OCI-LY7 (cell line): ENCODE data around the gene OPCML. TPM values are rescaled to one million over a fixed set of nuclear protein-coding genes. Genes with fewer than 3 reads are reported as not detected.

Experiments used
- BruUV-seq: library from RNA; stranded (reverse); fragments of 400-500 nt; replicated peaks from 2 replicates; lab custom pipeline; 2021; lab: Mats Ljungman, UMichigan
- CTCF ChIA-PET: fragments of 300-600 bp; sonication (Branson Sonifier 250); formaldehyde crosslinking; loops from one replicate; lab custom pipeline; 2022; ENCODE audit warnings: antibody characterized with exemption; ENCODE audit not compliant: unreplicated experiment; lab: Charles Lee
- POLR2A ChIA-PET: fragments of 300-600 bp; sonication (Branson Sonifier 250); formaldehyde crosslinking; loops from one replicate; lab custom pipeline; 2022; ENCODE audit warnings: antibody characterized with exemption; lab: Charles Lee
- DNase-seq: peaks from one replicate; pipeline ENCODE4 v3.0.0-alpha.2; 2015; ENCODE audit warnings: low spot score
- H2AFZ ChIP-seq: fragments of 200-600 bp; sonication (generic), shearing (Covaris generic); 2 replicates; pipeline ENCODE4 v1.6.1; 2014; ENCODE audit warnings: mild to moderate bottlenecking, antibody characterized with exemption, low read length, moderate library complexity
- H3K27ac ChIP-seq: fragments of 200-600 bp; sonication (generic); 2 replicates; pipeline ENCODE4 v1.5.1; 2014; ENCODE audit warnings: mixed run types, low read depth, mild to moderate bottlenecking, moderate library complexity, low read length, inconsistent platforms; ENCODE audit not compliant: poor library complexity, severe bottlenecking
- H3K36me3 ChIP-seq: fragments of 200-600 bp; sonication (generic); 2 replicates; pipeline ENCODE4 v1.6.1; 2014; ENCODE audit warnings: mild to moderate bottlenecking, antibody characterized with exemption, low read length, moderate library complexity, mixed read lengths; ENCODE audit not compliant: insufficient read depth
- H3K4me1 ChIP-seq: fragments of 200-600 bp; sonication (generic); 2 replicates; pipeline ENCODE4 v1.5.1; 2014; ENCODE audit warnings: mild to moderate bottlenecking, low read length; ENCODE audit not compliant: insufficient read depth, poor library complexity, severe bottlenecking
- H3K4me2 ChIP-seq: fragments of 200-600 bp; sonication (generic); 2 replicates; pipeline ENCODE4 v1.6.1; 2014; ENCODE audit warnings: mild to moderate bottlenecking, low read length
- H3K4me3 ChIP-seq: fragments of 200-600 bp; sonication (generic); 2 replicates; pipeline ENCODE4 v1.5.1; 2014; ENCODE audit warnings: mild to moderate bottlenecking, low read depth, low read length; ENCODE audit not compliant: poor library complexity, severe bottlenecking
- H3K79me2 ChIP-seq: fragments of 200-600 bp; sonication (generic); 2 replicates; pipeline ENCODE4 v1.6.1; 2016; ENCODE audit warnings: low read depth, mild to moderate bottlenecking, low read length, moderate library complexity, mixed read lengths; ENCODE audit not compliant: insufficient read depth
- H3K9me2 ChIP-seq: fragments of 200-600 bp; sonication (generic); 2 replicates; pipeline ENCODE4 v1.6.1; 2016; ENCODE audit warnings: mild to moderate bottlenecking, low read length, mixed read lengths; ENCODE audit not compliant: insufficient read depth
- H3K9me3 ChIP-seq: fragments of 200-600 bp; sonication (generic); 2 replicates; pipeline ENCODE4 v1.6.1; 2014; ENCODE audit warnings: mild to moderate bottlenecking, mixed run types, low read length, mixed read lengths
- H4K20me1 ChIP-seq: fragments of 200-600 bp; sonication (generic); 2 replicates; pipeline ENCODE4 v1.6.1; 2014; ENCODE audit warnings: mild to moderate bottlenecking, antibody characterized with exemption, low read length, moderate library complexity, mixed read lengths; ENCODE audit not compliant: insufficient read depth
- EZH2phosphoT487 ChIP-seq: fragments of 200-600 bp; sonication (generic); IDR thresholded peaks from 2 replicates; pipeline ENCODE4 v1.6.1; 2018; ENCODE audit warnings: low read depth, borderline replicate concordance, mild to moderate bottlenecking, mixed run types, antibody characterized with exemption, low read length, moderate library complexity, mixed read lengths
- intact Hi-C: fragments of 100-400 bp; cut with micrococcal nuclease; formaldehyde crosslinking; loops from one replicate; pipeline ENCODE4 v1.10.0; 2022; ENCODE audit not compliant: unreplicated experiment
- total RNA-seq, 2 experiments: library from RNA; depleted of rRNA in 1 of 2; stranded (reverse); fragments of >200 nt in 1 of 2; shearing (Covaris generic) in 1 of 2; gene quantifications; 2 replicates each; pipeline ENCODE4 v1.2.3, GENCODE V29; 2014 to 2022
- TF ChIP-seq, protein P1 (sequence below): fragments of 200-600 bp; sonication (generic); conservative IDR thresholded peaks from 2 replicates; pipeline ENCODE4 v1.5.1; 2014; ENCODE audit warnings: mild to moderate bottlenecking, antibody characterized with exemption, low read length, moderate library complexity, mixed read lengths

OPCML gene
- total RNA-seq, 2 experiments from 2014 or later = not detected

DNA sequence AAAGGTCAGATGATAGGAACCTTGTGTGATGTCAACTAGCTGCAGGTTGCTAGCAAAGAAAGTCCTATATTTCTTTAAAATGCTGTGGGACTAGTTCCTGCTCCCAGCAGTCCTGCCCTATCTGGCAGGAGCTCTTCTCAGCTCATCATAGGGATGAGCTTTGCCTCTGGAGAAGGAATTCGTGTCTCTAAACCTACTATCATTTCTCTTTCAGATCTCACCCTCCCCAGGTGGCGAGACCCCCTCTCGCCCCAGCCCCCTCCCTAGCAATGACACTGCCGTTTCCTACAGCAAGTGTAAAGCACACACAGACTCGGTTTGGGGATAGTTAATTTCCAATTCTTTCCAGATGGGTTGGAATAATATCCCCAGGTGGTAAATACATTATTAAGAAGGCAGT is 533.3 kb downstream of the OPCML start:
- TF ChIP-seq EZH2phosphoT487 = no peak
- TF ChIP-seq, protein P1, sequence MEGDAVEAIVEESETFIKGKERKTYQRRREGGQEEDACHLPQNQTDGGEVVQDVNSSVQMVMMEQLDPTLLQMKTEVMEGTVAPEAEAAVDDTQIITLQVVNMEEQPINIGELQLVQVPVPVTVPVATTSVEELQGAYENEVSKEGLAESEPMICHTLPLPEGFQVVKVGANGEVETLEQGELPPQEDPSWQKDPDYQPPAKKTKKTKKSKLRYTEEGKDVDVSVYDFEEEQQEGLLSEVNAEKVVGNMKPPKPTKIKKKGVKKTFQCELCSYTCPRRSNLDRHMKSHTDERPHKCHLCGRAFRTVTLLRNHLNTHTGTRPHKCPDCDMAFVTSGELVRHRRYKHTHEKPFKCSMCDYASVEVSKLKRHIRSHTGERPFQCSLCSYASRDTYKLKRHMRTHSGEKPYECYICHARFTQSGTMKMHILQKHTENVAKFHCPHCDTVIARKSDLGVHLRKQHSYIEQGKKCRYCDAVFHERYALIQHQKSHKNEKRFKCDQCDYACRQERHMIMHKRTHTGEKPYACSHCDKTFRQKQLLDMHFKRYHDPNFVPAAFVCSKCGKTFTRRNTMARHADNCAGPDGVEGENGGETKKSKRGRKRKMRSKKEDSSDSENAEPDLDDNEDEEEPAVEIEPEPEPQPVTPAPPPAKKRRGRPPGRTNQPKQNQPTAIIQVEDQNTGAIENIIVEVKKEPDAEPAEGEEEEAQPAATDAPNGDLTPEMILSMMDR = no peak
- H3K27ac ChIP-seq = no peak overlapping the region
- H3K9me2 ChIP-seq = no peaks in the 10 kb centered on the region
- H4K20me1 ChIP-seq = no peaks in the 10 kb centered on the region
- H2AFZ ChIP-seq = no peak overlapping the region
- no peaks in the 10 kb centered on the region for H3K9me3 ChIP-seq
- intact Hi-C loops = no loop called here
- H3K79me2 ChIP-seq = no peaks in the 10 kb centered on the region
- DNase-seq = no peak
- no peaks in the 10 kb centered on the region for H3K36me3 ChIP-seq
- CTCF ChIA-PET = interaction anchor here (0.5 kb wide), 1 partner anchor 8 kb away, joined by 3 read pairs; no protein-coding TSS in a partner anchor
- BruUV-seq = no TSS peak
- POLR2A ChIA-PET = no interaction called here
- no peak overlapping the region for H3K4me2 ChIP-seq
- H3K4me1 ChIP-seq = no peaks in the 10 kb centered on the region
- no peak overlapping the region for H3K4me3 ChIP-seq

DNA sequence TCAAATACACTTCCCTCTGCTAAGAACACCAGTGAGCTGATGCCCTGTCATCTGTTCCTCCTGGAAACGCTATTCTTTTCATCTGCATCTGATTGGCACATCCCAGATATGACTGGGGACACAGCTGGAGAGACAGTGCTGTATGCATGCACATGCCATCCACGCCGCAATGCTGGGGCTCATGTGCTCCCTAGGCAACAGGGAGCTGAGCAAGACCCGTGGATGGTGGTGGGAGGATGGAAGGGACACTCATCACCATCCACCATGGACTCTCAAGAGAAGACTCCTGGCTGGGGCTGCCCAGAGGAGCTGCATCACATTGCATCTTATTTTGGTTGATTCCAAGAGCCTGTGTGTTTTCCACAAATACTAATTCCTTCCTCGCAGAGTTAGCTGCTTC is 534.9 kb downstream of the OPCML start:
- H3K9me3 ChIP-seq = no peaks in the 10 kb centered on the region
- ChIA-PET CTCF (no interaction called here), POLR2A (no interaction called here)
- no peak overlapping the region for H3K4me3 ChIP-seq
- TF ChIP-seq EZH2phosphoT487 = no peak
- TF ChIP-seq, protein P1 = no peak
- H3K27ac ChIP-seq = no peak overlapping the region
- no peak overlapping the region for H3K4me2 ChIP-seq
- BruUV-seq = no TSS peak
- no peak for DNase-seq
- no peak overlapping the region for H2AFZ ChIP-seq
- no peaks in the 10 kb centered on the region for H3K79me2 ChIP-seq
- H3K4me1 ChIP-seq = no peaks in the 10 kb centered on the region
- no peaks in the 10 kb centered on the region for H4K20me1 ChIP-seq
- intact Hi-C loops = no loop called here
- no peaks in the 10 kb centered on the region for H3K36me3 ChIP-seq
- H3K9me2 ChIP-seq = no peaks in the 10 kb centered on the region

DNA sequence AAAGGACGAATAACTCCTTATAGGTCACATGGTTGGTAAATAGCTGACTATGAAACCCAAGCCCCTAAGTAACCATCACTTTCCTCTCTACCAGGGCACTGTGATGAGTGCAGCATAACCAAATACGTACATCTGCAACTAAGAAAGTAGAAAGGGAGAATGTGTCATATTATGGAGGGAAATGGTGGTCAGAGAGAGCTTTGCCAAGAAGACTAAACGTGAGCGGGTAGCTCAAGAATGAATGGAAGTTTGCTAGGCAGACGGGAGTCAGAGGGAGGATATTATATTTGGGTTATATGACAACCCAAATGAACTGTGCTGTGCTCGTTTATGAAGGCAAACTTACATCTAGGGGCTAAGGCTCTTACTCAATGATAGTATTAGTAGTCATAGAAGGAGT is 537.3 kb downstream of the OPCML start:
- no peak overlapping the region for H3K4me3 ChIP-seq
- CTCF ChIA-PET = no interaction called here
- no peaks in the 10 kb centered on the region for H3K9me3 ChIP-seq
- no peak overlapping the region for H3K27ac ChIP-seq
- no peak for DNase-seq
- POLR2A ChIA-PET = no interaction called here
- no peaks in the 10 kb centered on the region for H3K9me2 ChIP-seq
- no peak for TF ChIP-seq EZH2phosphoT487
- TF ChIP-seq, protein P1 = no peak
- H4K20me1 ChIP-seq = no peaks in the 10 kb centered on the region
- H3K4me2 ChIP-seq = no peak overlapping the region
- H3K36me3 ChIP-seq = no peaks in the 10 kb centered on the region
- no peaks in the 10 kb centered on the region for H3K4me1 ChIP-seq
- intact Hi-C loops = no loop called here
- H2AFZ ChIP-seq = no peak overlapping the region
- no TSS peak for BruUV-seq
- H3K79me2 ChIP-seq = no peaks in the 10 kb centered on the region
